ENCODE results near the gene MOB4.
A peak's percentile ranks its signal among the peaks of the same experiment; 100 is the strongest.

The MOB4 gene

GRCh38 chr2:197591339-197592072 is 75.6 kb downstream of the MOB4 start:
- TF ChIP-seq CTCF (IDR thresholded peaks at IDR 0.05): no peak

DNA sequence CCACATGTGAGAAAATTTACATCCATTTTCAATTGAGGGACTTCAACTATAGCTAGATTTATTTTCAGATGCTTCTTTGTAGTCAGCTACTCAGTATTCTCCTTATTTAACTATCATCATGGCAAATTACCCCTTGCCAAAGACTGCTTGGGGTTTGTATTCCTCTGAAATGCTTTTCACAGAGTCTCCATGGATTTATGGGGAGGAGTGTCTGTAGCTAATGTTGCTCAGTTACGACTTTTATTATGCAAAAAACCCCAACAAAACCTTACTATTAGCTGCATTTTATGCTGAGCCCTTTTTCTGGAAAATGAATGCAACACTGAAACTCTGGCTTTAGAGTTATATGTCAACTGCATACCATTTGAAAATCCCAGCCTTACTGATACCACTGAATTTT is 80.9 kb downstream of the MOB4 start:
- no peak for TF ChIP-seq CTCF (IDR thresholded peaks at IDR 0.05)

DNA sequence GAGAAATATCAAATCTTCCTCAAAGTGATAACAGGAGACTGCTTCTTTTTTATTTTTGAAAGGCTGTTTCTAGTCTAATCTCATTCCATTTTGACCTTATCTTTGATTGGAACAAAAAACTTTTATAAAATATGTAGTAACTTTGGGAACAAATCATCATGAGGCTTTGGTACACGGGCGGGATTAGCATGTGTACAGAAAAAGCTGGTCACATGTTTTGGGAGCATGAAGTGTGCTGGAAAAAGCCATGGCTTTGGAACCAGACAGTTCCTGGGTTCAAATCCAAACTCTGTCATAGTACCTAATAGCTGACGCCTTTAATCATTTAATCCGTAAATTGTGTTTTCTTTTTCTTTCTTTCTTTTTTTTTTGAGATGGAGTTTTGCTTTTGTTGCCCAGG is 81.3 kb downstream of the MOB4 start:
- no peak for TF ChIP-seq CTCF (IDR thresholded peaks at IDR 0.05)

DNA sequence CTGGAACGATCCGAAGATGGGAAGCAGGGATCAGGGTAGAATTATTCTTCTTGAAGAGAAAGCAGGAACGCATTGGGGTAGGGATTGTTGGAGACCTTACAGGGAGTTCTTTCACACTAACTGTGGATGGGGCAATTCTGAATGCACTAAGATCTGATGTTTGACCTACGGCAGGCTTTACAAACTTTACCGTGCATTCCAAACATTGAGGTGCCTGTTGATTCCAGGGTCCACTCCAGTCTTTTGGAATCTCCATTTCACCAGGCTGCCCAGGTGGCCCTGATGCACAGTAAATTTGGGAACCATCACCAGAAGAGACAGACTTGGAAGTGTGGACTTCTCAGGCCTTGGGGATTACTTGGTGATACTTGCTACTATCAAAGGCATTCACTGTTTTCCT is 82.6 kb downstream of the MOB4 start:
- TF ChIP-seq CTCF (IDR thresholded peaks at IDR 0.05): no peak

DNA sequence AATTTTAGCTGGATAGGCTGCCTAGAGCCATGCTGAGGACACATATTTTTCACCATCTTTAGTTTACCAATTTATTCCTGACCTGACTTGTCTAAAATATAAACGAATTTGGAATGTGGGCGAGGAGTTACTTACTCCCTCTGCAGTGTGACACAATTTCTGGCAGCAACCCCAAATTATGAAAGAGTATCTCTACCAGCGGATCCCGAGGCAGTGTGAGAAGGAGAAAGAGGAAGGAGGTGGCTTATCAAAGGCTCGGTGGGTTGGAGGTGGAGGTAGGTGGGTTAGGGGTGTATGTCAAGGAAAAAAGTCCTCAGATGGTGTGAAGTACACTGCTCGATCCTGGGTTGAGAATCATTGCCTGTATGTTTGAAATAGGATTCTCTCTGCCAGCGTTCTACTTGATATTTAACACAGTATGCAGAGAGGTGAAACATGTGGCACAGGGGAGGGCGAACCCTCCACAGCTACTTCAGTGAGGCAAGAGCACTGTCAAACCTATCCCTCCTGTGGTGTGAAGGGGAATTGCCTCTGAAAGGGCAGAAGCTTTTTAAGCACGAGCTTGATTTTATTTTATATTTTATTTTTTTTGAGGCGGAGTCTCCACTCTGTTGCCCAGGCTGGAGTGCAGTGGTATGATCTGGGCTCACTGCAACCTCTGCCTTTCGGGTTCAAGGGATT is 83.6 kb downstream of the MOB4 start:
- TF ChIP-seq CTCF (IDR thresholded peaks at IDR 0.05): peak; percentile 35; the same call in 1 of the 2 replicates

DNA sequence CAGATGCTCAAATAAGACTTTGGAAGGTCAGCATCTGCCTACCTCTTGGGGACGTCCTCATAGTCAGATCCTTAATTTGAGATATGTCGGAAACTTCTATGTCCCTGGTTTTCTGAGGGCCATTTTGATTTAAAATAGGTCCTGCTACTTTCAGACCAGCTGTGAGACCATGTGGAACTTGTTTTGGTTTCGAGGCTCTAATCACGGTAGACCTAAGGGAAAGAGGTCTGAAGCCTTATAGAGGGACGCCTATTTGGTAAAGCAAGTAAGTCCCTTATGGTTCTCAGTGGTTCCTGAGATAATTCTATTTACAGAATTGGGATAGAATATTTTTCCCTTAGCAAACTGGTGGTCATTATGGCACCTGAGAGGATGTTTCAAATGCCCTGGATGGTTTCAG is 84.4 kb downstream of the MOB4 start:
- TF ChIP-seq CTCF (IDR thresholded peaks at IDR 0.05): no peak

DNA sequence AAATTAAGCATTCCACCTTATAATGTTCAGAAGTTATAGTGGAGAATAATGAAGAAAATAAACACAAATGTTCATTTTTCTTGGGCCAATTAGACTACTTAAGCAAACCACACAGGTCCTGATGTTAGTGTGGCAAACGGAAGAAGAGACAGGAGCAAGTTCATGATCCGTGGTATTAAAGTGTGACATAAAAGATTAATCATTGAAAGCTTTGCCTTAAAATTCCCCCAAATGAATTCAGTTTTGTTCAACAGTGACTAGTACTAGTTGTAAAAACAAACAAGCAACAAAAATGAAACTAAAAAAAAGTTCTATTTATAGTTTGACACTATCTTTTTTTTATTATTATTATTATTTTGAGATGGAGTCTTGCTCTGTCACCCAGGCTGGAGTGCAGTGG is 85.9 kb downstream of the MOB4 start:
- TF ChIP-seq CTCF (IDR thresholded peaks at IDR 0.05): no peak
